Suprapubic skin (tissue), 4 donors: ENCODE results near the gene PPM1H. TPM values are rescaled to one million over a fixed set of nuclear protein-coding genes. Genes with fewer than 3 reads are reported as not detected.
"Not testable (repeated sequence)": the region's sequence is repeated elsewhere in the genome, so short reads cannot be mapped to it uniquely, and the experiment has no call there.

Experiments used
- DNase-seq, 2 donors: peaks; one replicate each; pipeline ENCODE4 v3.0.0-alpha.2; 2019; ENCODE audit warnings: low spot score in 2 of 2
- H3K27ac ChIP-seq: fragments of 200-600 bp; sonication (generic); one replicate; pipeline ENCODE4 v1.5.1; 2019
- H3K27me3 ChIP-seq: fragments of 200-600 bp; sonication (generic); one replicate; pipeline ENCODE4 v1.5.1; 2019
- H3K36me3 ChIP-seq: fragments of 200-600 bp; sonication (generic); one replicate; pipeline ENCODE4 v1.5.1; 2019
- H3K4me1 ChIP-seq: fragments of 200-600 bp; sonication (generic); one replicate; pipeline ENCODE4 v1.5.1; 2019
- H3K4me3 ChIP-seq: fragments of 200-600 bp; sonication (generic); one replicate; pipeline ENCODE4 v1.5.1; 2019; ENCODE audit warnings: mild to moderate bottlenecking
- H3K9me3 ChIP-seq: fragments of 200-600 bp; sonication (generic); one replicate; pipeline ENCODE4 v1.5.1; 2019
- CTCF ChIP-seq, 2 donors: fragments of 200-600 bp in 1 of 2; fragments of 450-650 bp in 1 of 2; sonication (generic) in 1 of 2; IDR thresholded peaks; one replicate each; pipeline ENCODE4 v1.5.1; 2016 to 2019; ENCODE audit warnings: antibody characterized with exemption in 2 of 2, mild to moderate bottlenecking in 1 of 2, moderate library complexity in 1 of 2
- EP300 ChIP-seq: sonication (generic); formaldehyde crosslinking; IDR thresholded peaks from one replicate; pipeline ENCODE4 v1.6.1; 2017; ENCODE audit warnings: antibody characterized with exemption
- POLR2A ChIP-seq, 2 donors: fragments of 450-650 bp; IDR thresholded peaks; one replicate each; pipeline ENCODE4 v1.6.1; 2017; ENCODE audit warnings: antibody characterized with exemption in 2 of 2, mild to moderate bottlenecking in 2 of 2, moderate library complexity in 2 of 2
- POLR2AphosphoS5 ChIP-seq, 3 donors: sonication (generic); formaldehyde crosslinking; IDR thresholded peaks; one replicate each; pipeline ENCODE4 v1.6.1; 2017; ENCODE audit warnings: antibody characterized with exemption in 3 of 3
- WGBS: methylation state at CpG from one replicate; pipeline ENCODE4 v1.1.5; 2018; 5-methylcytosine and 5-hydroxymethylcytosine counted together
- total RNA-seq, 4 donors: library from RNA; depleted of rRNA; stranded (reverse); fragments of >200 nt; gene quantifications; one replicate each; pipeline ENCODE4 v1.1.0, GENCODE V29; 2016

The PPM1H gene
- total RNA-seq, 4 donors from 2014 or later, result 2.3 to 8.1 (median 4.9) TPM

GRCh38 chr12:62676521-62677307, 258.2 kb downstream of the PPM1H start:
- Histone ChIP-seq H3K27me3 (no peaks in the 10 kb centered on the region), H3K36me3 (no peaks in the 10 kb centered on the region), H3K4me1 (no peaks in the 10 kb centered on the region), H3K4me3 (no peak overlapping the region), H3K9me3 (no peaks in the 10 kb centered on the region), H3K27ac (no peak overlapping the region)
- no peak for TF ChIP-seq POLR2AphosphoS5 (IDR thresholded peaks at IDR 0.05)
- TF ChIP-seq CTCF (IDR thresholded peaks at IDR 0.05), result no peak
- TF ChIP-seq POLR2A (IDR thresholded peaks at IDR 0.05), result no peak
- TF ChIP-seq EP300, result no peak
- WGBS, result 98% methylated on average over 8 of the region's 11 CpGs
- no peak for DNase-seq

GRCh38 chr12:62673028-62673815, 261.7 kb downstream of the PPM1H start:
- DNase-seq, result no peak
- Histone ChIP-seq H3K9me3 (no peaks in the 10 kb centered on the region), H3K4me3 (no peak overlapping the region), H3K36me3 (no peaks in the 10 kb centered on the region), H3K4me1 (no peaks in the 10 kb centered on the region), H3K27ac (no peak overlapping the region), H3K27me3 (no peaks in the 10 kb centered on the region)
- WGBS, result 86% methylated on average over 6 of the region's 6 CpGs
- no peak for TF ChIP-seq POLR2AphosphoS5 (IDR thresholded peaks at IDR 0.05)
- no peak for TF ChIP-seq EP300
- TF ChIP-seq CTCF (IDR thresholded peaks at IDR 0.05), result no peak
- TF ChIP-seq POLR2A (IDR thresholded peaks at IDR 0.05), result no peak

GRCh38 chr12:62670986-62671720, 263.8 kb downstream of the PPM1H start:
- Histone ChIP-seq H3K36me3 (no peaks in the 10 kb centered on the region), H3K4me1 (no peaks in the 10 kb centered on the region), H3K27ac (no peak overlapping the region), H3K9me3 (no peaks in the 10 kb centered on the region), H3K27me3 (no peaks in the 10 kb centered on the region), H3K4me3 (no peak overlapping the region)
- no peak for DNase-seq
- TF ChIP-seq CTCF (IDR thresholded peaks at IDR 0.05) (no peak), POLR2A (IDR thresholded peaks at IDR 0.05) (no peak)
- 66% methylated on average over 10 of the region's 10 CpGs for WGBS

- DNase-seq, result no peak
- TF ChIP-seq EP300, result no peak
- TF ChIP-seq CTCF (IDR thresholded peaks at IDR 0.05), result no peak
- TF ChIP-seq POLR2AphosphoS5 (IDR thresholded peaks at IDR 0.05), result no peak
- no peak for TF ChIP-seq POLR2A (IDR thresholded peaks at IDR 0.05)
- H3K4me1 ChIP-seq, result no peaks in the 10 kb centered on the region
- no peaks in the 10 kb centered on the region for H3K27me3 ChIP-seq
- no peaks in the 10 kb centered on the region for H3K36me3 ChIP-seq
- H3K27ac ChIP-seq, result no peak overlapping the region
- no peaks in the 10 kb centered on the region for H3K9me3 ChIP-seq
- no peak overlapping the region for H3K4me3 ChIP-seq
- WGBS, result 97% methylated on average over 3 of the region's 3 CpGs
Measured at GRCh38 chr12:62668782-62669181, 266.2 kb downstream of the PPM1H start.

GRCh38 chr12:62664951-62665350, 270.0 kb downstream of the PPM1H start:
- not testable (repeated sequence) for H3K4me3 ChIP-seq, H3K27ac ChIP-seq, H3K9me3 ChIP-seq, H3K27me3 ChIP-seq, H3K4me1 ChIP-seq, DNase-seq, H3K36me3 ChIP-seq
- WGBS, result 92% methylated on average over 5 of the region's 5 CpGs
